H9 (cell line): ENCODE results near the gene SLC7A9. TPM values are rescaled to one million over a fixed set of nuclear protein-coding genes. Genes with fewer than 3 reads are reported as not detected.
"Not testable (repeated sequence)": the region's sequence is repeated elsewhere in the genome, so short reads cannot be mapped to it uniquely, and the experiment has no call there.

Source experiments
- DNase-seq: peaks from one replicate; pipeline ENCODE4 v3.0.0-alpha.2; 2017
- H2AFZ ChIP-seq: one replicate; pipeline ENCODE4 v1.6.1; 2013; ENCODE audit warnings: mild to moderate bottlenecking, low read length, control low read depth, moderate library complexity
- H2AK5ac ChIP-seq: 2 replicates; pipeline ENCODE4 v1.6.1; 2013; ENCODE audit warnings: low read length, control low read depth, mixed read lengths; ENCODE audit not compliant: insufficient read length
- H2BK120ac ChIP-seq: one replicate; pipeline ENCODE4 v1.6.1; 2013; ENCODE audit warnings: low read depth, mild to moderate bottlenecking, low read length, control low read depth, inconsistent platforms; ENCODE audit not compliant: poor library complexity, severe bottlenecking
- H2BK12ac ChIP-seq: 2 replicates; pipeline ENCODE4 v1.6.1; 2013; ENCODE audit warnings: low read length, control low read depth, mixed read lengths, low read depth; ENCODE audit not compliant: insufficient read length
- H2BK15ac ChIP-seq: 2 replicates; pipeline ENCODE4 v1.6.1; 2013; ENCODE audit warnings: low read depth, low read length, control low read depth
- H2BK20ac ChIP-seq: one replicate; pipeline ENCODE4 v1.6.1; 2013; ENCODE audit warnings: low read depth, mild to moderate bottlenecking, low read length, control low read depth, inconsistent platforms; ENCODE audit not compliant: poor library complexity, severe bottlenecking
- H2BK5ac ChIP-seq: 2 replicates; pipeline ENCODE4 v1.6.1; 2013; ENCODE audit warnings: low read length, control low read depth, mixed read lengths; ENCODE audit not compliant: insufficient read length
- H3K14ac ChIP-seq: 2 replicates; pipeline ENCODE4 v1.6.1; 2013; ENCODE audit warnings: low read length, control low read depth; ENCODE audit not compliant: insufficient read depth
- H3K18ac ChIP-seq: 2 replicates; pipeline ENCODE4 v1.6.1; 2013; ENCODE audit warnings: low read depth, mild to moderate bottlenecking, mixed read lengths, low read length, control low read depth; ENCODE audit not compliant: insufficient read length
- H3K23ac ChIP-seq: 2 replicates; pipeline ENCODE4 v1.6.1; 2013; ENCODE audit warnings: low read length, control low read depth, mixed read lengths, low read depth; ENCODE audit not compliant: insufficient read length
- H3K23me2 ChIP-seq: 2 replicates; pipeline ENCODE4 v1.6.1; 2013; ENCODE audit warnings: low read depth, mild to moderate bottlenecking, mixed read lengths, low read length, control low read depth; ENCODE audit not compliant: insufficient read length, poor library complexity, severe bottlenecking
- H3K27ac ChIP-seq: 2 replicates; pipeline ENCODE4 v1.5.1; 2013; ENCODE audit warnings: low read length, control low read depth, mixed read lengths, low read depth; ENCODE audit not compliant: insufficient read length
- H3K27me3 ChIP-seq: 2 replicates; pipeline ENCODE4 v1.6.1; 2013; ENCODE audit warnings: low read length, control low read depth, inconsistent platforms; ENCODE audit not compliant: insufficient read depth
- H3K4ac ChIP-seq: 2 replicates; pipeline ENCODE4 v1.6.1; 2013; ENCODE audit warnings: low read depth, mild to moderate bottlenecking, control low read depth, inconsistent platforms, low read length, moderate library complexity
- H3K4me1 ChIP-seq: 2 replicates; pipeline ENCODE4 v1.6.1; 2013; ENCODE audit warnings: low read length, control low read depth, inconsistent platforms; ENCODE audit not compliant: insufficient read depth
- H3K4me2 ChIP-seq: 2 replicates; pipeline ENCODE4 v1.6.1; 2013; ENCODE audit warnings: low read length, control low read depth, mixed read lengths; ENCODE audit not compliant: insufficient read length, insufficient read depth
- H3K56ac ChIP-seq: 2 replicates; pipeline ENCODE4 v1.6.1; 2013; ENCODE audit warnings: low read depth, mild to moderate bottlenecking, mixed read lengths, low read length, control low read depth; ENCODE audit not compliant: insufficient read length
- H3K79me1 ChIP-seq: 2 replicates; pipeline ENCODE4 v1.6.1; 2013; ENCODE audit warnings: low read depth, mild to moderate bottlenecking, moderate library complexity, low read length, control low read depth, inconsistent platforms; ENCODE audit not compliant: insufficient read depth, poor library complexity, severe bottlenecking
- H3K79me2 ChIP-seq: 2 replicates; pipeline ENCODE4 v1.6.1; 2013; ENCODE audit warnings: low read length, control low read depth, inconsistent platforms; ENCODE audit not compliant: insufficient read depth
- H3K9ac ChIP-seq: 2 replicates; pipeline ENCODE4 v1.6.1; 2013; ENCODE audit warnings: low read length, control low read depth, mixed read lengths; ENCODE audit not compliant: insufficient read length; ENCODE audit errors: extremely low read depth
- H3K9me3 ChIP-seq: one replicate; pipeline ENCODE4 v1.6.1; 2013; ENCODE audit warnings: low read depth, low read length, inconsistent platforms; ENCODE audit not compliant: control insufficient read depth
- H3T11ph ChIP-seq: one replicate; pipeline ENCODE4 v1.6.1; 2013; ENCODE audit warnings: mild to moderate bottlenecking, low read length, control low read depth, inconsistent platforms
- H4K20me1 ChIP-seq: one replicate; pipeline ENCODE4 v1.6.1; 2013; ENCODE audit not compliant: control insufficient read depth, insufficient read length, insufficient read depth
- H4K5ac ChIP-seq: 2 replicates; pipeline ENCODE4 v1.6.1; 2013; ENCODE audit warnings: low read depth, mild to moderate bottlenecking, mixed read lengths, low read length, control low read depth; ENCODE audit not compliant: insufficient read length
- H4K8ac ChIP-seq: replicated peaks from 2 replicates; pipeline ENCODE4 v1.6.1; 2013; ENCODE audit warnings: low read length, control low read depth, mixed read lengths, low read depth; ENCODE audit not compliant: insufficient read length
- H4K91ac ChIP-seq: 2 replicates; pipeline ENCODE4 v1.6.1; 2013; ENCODE audit warnings: low read depth, mild to moderate bottlenecking, moderate library complexity, mixed read lengths, low read length, control low read depth; ENCODE audit not compliant: insufficient read length
- H3K27ac Mint-ChIP-seq, 3 experiments: 2 replicates in 2 of 3; 3 replicates in 1 of 3; pipeline ENCODE4 v1.8.0; 2020 to 2021; ENCODE audit warnings: mixed read lengths in 3 of 3, mild to moderate bottlenecking in 1 of 3, moderate library complexity in 1 of 3
- H3K27me3 Mint-ChIP-seq: 2 replicates; pipeline ENCODE4 v1.8.0; 2021; ENCODE audit warnings: low read depth, mild to moderate bottlenecking, moderate library complexity, mixed read lengths
- H3K36me3 Mint-ChIP-seq, 3 experiments: 2 replicates in 2 of 3; 3 replicates in 1 of 3; pipeline ENCODE4 v1.8.0; 2020 to 2021; ENCODE audit warnings: low read depth in 3 of 3, mixed read lengths in 3 of 3; ENCODE audit not compliant: insufficient read depth in 1 of 3
- H3K4me1 Mint-ChIP-seq, 2 experiments: 2 replicates each; pipeline ENCODE4 v1.8.0; 2020; ENCODE audit warnings: mixed read lengths in 2 of 2
- H3K4me3 Mint-ChIP-seq, 2 experiments: 2 replicates in 1 of 2; 3 replicates in 1 of 2; pipeline ENCODE4 v1.8.0; 2020 to 2021; ENCODE audit warnings: mild to moderate bottlenecking in 2 of 2, mixed read lengths in 2 of 2, moderate library complexity in 1 of 2
- H3K9me3 Mint-ChIP-seq, 2 experiments: 2 replicates in 1 of 2; 3 replicates in 1 of 2; pipeline ENCODE4 v1.8.0; 2020; ENCODE audit warnings: mild to moderate bottlenecking in 2 of 2, mixed read lengths in 2 of 2, moderate library complexity in 1 of 2
- WGBS: extraction: QIAGEN DNeasy Blood & Tissue Kit; methylation state at CpG from one replicate; pipeline ENCODE4 v1.1.7; 2013; ENCODE audit warnings: missing lambda C conversion rate, low lambda C conversion rate, mixed read lengths; ENCODE audit not compliant: insufficient read length; ENCODE audit errors: extremely low coverage; 5-methylcytosine and 5-hydroxymethylcytosine counted together
- total RNA-seq: library from RNA; stranded (reverse); gene quantifications from 2 replicates; pipeline ENCODE4 v1.2.1, GENCODE V29; 2021

Gene SLC7A9
- total RNA-seq, 1 experiment from 2014 or later = not detected

DNA sequence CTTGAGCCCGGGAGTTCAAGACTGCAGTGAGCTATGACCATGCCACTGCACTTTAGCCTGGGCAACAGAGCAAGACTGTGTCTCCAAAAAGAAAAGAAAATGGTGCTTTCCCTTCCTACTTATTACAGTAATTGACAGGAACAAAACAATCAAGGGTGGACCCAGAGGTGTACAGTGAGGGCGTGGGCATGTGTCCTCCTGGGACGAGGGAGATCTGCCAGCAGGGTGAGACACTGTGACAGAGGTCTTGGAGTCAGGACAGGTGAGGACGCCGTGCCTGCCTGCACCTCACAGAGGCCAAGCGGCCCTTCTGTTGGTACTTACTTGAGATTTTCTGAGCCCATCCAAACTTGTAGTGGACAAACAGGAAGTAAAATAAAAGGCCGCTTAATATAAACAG lies 36.7 kb downstream of the SLC7A9 start:
- H3K56ac ChIP-seq, H3K79me1 ChIP-seq, H3K4me1 ChIP-seq, H3K9me3 Mint-ChIP-seq, H3K14ac ChIP-seq, H2BK120ac ChIP-seq, H4K20me1 ChIP-seq, H3K27ac ChIP-seq, H3T11ph ChIP-seq, H4K5ac ChIP-seq, H3K4ac ChIP-seq, H3K9ac ChIP-seq, H2AK5ac ChIP-seq, DNase-seq, H2BK15ac ChIP-seq, H3K27me3 ChIP-seq, H3K23me2 ChIP-seq, H3K79me2 ChIP-seq, H4K91ac ChIP-seq, H3K36me3 Mint-ChIP-seq, H3K18ac ChIP-seq, H3K27me3 Mint-ChIP-seq, H2BK20ac ChIP-seq, H4K8ac ChIP-seq, H3K4me3 Mint-ChIP-seq, H2AFZ ChIP-seq, H3K23ac ChIP-seq, H3K4me2 ChIP-seq, H3K27ac Mint-ChIP-seq, H2BK5ac ChIP-seq, H2BK12ac ChIP-seq, H3K9me3 ChIP-seq: not testable (repeated sequence)
- WGBS = no CpG with 5 or more reads among the region's 7 CpGs
- peaks cover 12 to 17% of the 10 kb centered on the region in 2 experiments for H3K4me1 Mint-ChIP-seq

DNA sequence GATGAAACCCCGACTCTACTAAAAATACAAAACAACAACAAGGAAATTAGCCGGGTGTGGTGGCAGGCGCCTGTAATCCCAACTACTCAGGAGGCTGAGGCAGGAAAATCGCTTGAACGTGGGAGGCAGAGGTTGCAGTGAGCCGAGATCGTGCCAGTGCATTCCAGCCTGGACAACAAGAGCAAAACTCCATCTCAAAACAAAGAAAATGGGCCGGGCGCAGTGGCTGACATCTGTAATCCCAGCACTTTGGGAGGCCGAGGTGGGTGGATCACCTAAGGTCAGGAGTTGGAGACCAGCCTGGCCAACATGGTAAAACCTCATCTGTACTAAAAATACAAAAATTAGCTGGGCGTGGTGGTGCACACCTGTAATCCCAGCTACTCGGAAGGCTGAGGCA lies 37.5 kb downstream of the SLC7A9 start:
- H3K18ac ChIP-seq, H3K9me3 ChIP-seq, H3K23me2 ChIP-seq, H2BK5ac ChIP-seq, H2BK120ac ChIP-seq, H3K23ac ChIP-seq, H2AFZ ChIP-seq, H2BK20ac ChIP-seq, H4K20me1 ChIP-seq, H3K79me1 ChIP-seq, H3K9ac ChIP-seq, DNase-seq, H3K56ac ChIP-seq, H2BK15ac ChIP-seq, H3T11ph ChIP-seq, H4K8ac ChIP-seq, H3K14ac ChIP-seq, H3K4me3 Mint-ChIP-seq, H3K27me3 ChIP-seq, H3K4me2 ChIP-seq, H4K91ac ChIP-seq, H3K27ac Mint-ChIP-seq, H3K4ac ChIP-seq, H3K27ac ChIP-seq, H4K5ac ChIP-seq, H3K27me3 Mint-ChIP-seq, H2AK5ac ChIP-seq, H2BK12ac ChIP-seq, H3K36me3 Mint-ChIP-seq, H3K79me2 ChIP-seq, H3K4me1 ChIP-seq, H3K9me3 Mint-ChIP-seq: not testable (repeated sequence)
- H3K4me1 Mint-ChIP-seq = peaks cover 15 to 19% of the 10 kb centered on the region in 2 experiments
- no CpG with 5 or more reads among the region's 12 CpGs for WGBS
